Activated B cell treated with CpG ODN at 0.5 μM for 24 hours (primary cell): Measurements from ENCODE around the gene SEC22C. TPM values are rescaled to one million over a fixed set of nuclear protein-coding genes. Genes with fewer than 3 reads are reported as not detected.

Experiments
- ATAC-seq: fragments of 200-7000 bp; cut with Tn5 transposase; one replicate; pipeline ENCODE4 v1.10.0; 2021; ENCODE audit warnings: low read depth, mild to moderate bottlenecking, moderate library complexity
- CTCF ChIA-PET: fragments of 350-600 bp; sonication (Branson Sonifier 250); formaldehyde crosslinking; loops from one replicate; lab custom pipeline; 2021; ENCODE audit warnings: antibody characterized with exemption; lab: Charles Lee
- POLR2A ChIA-PET: fragments of 350-600 bp; sonication (Branson Sonifier 250); formaldehyde crosslinking; loops from one replicate; lab custom pipeline; 2021; ENCODE audit warnings: antibody characterized with exemption; lab: Charles Lee
- DNase-seq: peaks from one replicate; pipeline ENCODE4 v3.0.0; 2022
- H3K27ac Mint-ChIP-seq: one replicate; pipeline ENCODE4 v1.8.0; 2020; ENCODE audit warnings: mixed read lengths
- H3K27me3 Mint-ChIP-seq: one replicate; pipeline ENCODE4 v1.8.0; 2021; ENCODE audit warnings: mixed read lengths
- H3K36me3 Mint-ChIP-seq: one replicate; pipeline ENCODE4 v1.8.0; 2021; ENCODE audit warnings: low read depth, mixed read lengths
- H3K4me1 Mint-ChIP-seq: one replicate; pipeline ENCODE4 v1.8.0; 2021; ENCODE audit warnings: mixed read lengths
- H3K4me3 Mint-ChIP-seq: one replicate; pipeline ENCODE4 v1.8.0; 2020; ENCODE audit warnings: mild to moderate bottlenecking, mixed read lengths
- H3K9me3 Mint-ChIP-seq: one replicate; pipeline ENCODE4 v1.8.0; 2020; ENCODE audit warnings: mixed read lengths
- CTCF ChIP-seq: fragments of 200-600 bp; IDR thresholded peaks from one replicate; pipeline ENCODE4 v1.8.0; 2022; ENCODE audit warnings: antibody characterized with exemption, mild to moderate bottlenecking
- intact Hi-C: fragments of 100-400 bp; cut with micrococcal nuclease; formaldehyde crosslinking; loops from one replicate; pipeline ENCODE4 v1.15.1; 2024
- total RNA-seq: library from RNA; stranded (reverse); gene quantifications from 2 replicates; pipeline ENCODE4 v1.2.3, GENCODE V29; 2022

SEC22C gene
- total RNA-seq, 1 donor from 2014 or later, result 36.4 TPM

GRCh38 chr3:42544492-42545283 is 37.1 kb downstream of the SEC22C start:
- Mint-ChIP-seq H3K4me3 (no peak overlapping the region), H3K36me3 (peaks cover 6% of the 10 kb centered on the region), H3K27me3 (no peaks in the 10 kb centered on the region), H3K4me1 (no peaks in the 10 kb centered on the region), H3K27ac (no peak overlapping the region), H3K9me3 (no peaks in the 10 kb centered on the region)
- ChIA-PET POLR2A (no interaction called here), CTCF (interaction anchor here (1.0 to 1.5 kb wide), 2 partner anchors 43 to 297 kb away, joined by 3 to 5 read pairs; no protein-coding TSS in a partner anchor)
- intact Hi-C loops, result loop anchor here (5.0 kb wide), 2 partner anchors 102 to 117 kb away; no protein-coding TSS in a partner anchor
- no peak for TF ChIP-seq CTCF
- ATAC-seq (no peak), DNase-seq (no peak)

- H3K4me1 Mint-ChIP-seq, result no peaks in the 10 kb centered on the region
- no peak overlapping the region for H3K4me3 Mint-ChIP-seq
- no peak for TF ChIP-seq CTCF
- H3K9me3 Mint-ChIP-seq, result no peaks in the 10 kb centered on the region
- CTCF ChIA-PET, result interaction anchor here (1.8 to 2.8 kb wide), 2 partner anchors 39 to 294 kb away, joined by 6 to 11 read pairs; no protein-coding TSS in a partner anchor
- H3K27ac Mint-ChIP-seq, result no peak overlapping the region
- ATAC-seq (no peak), DNase-seq (no peak)
- POLR2A ChIA-PET, result no interaction called here
- intact Hi-C loops, result loop anchor here (2.0 to 5.0 kb wide), 3 partner anchors 99 to 646 kb away; no protein-coding TSS in a partner anchor
- peaks cover 4% of the 10 kb centered on the region for H3K27me3 Mint-ChIP-seq
- no peaks in the 10 kb centered on the region for H3K36me3 Mint-ChIP-seq
Observed at GRCh38 chr3:42541079-42541478, 40.7 kb downstream of the SEC22C start.

GRCh38 chr3:42539871-42540714 is 41.7 kb downstream of the SEC22C start:
- Mint-ChIP-seq H3K4me1 (no peaks in the 10 kb centered on the region), H3K9me3 (no peaks in the 10 kb centered on the region), H3K27ac (no peak overlapping the region), H3K36me3 (no peaks in the 10 kb centered on the region), H3K27me3 (peaks cover 4% of the 10 kb centered on the region), H3K4me3 (no peak overlapping the region)
- DNase-seq (peak; percentile 41), ATAC-seq (peak; percentile 64)
- intact Hi-C loops, result loop anchor here (1.0 to 5.0 kb wide), 5 partner anchors 98 to 645 kb away; no protein-coding TSS in a partner anchor
- POLR2A ChIA-PET, result no interaction called here
- CTCF ChIA-PET, result interaction anchor here (1.8 to 2.8 kb wide), 2 partner anchors 38 to 293 kb away, joined by 6 to 11 read pairs; no protein-coding TSS in a partner anchor
- peak; percentile 47 for TF ChIP-seq CTCF

GRCh38 chr3:42537350-42537749 is 44.4 kb downstream of the SEC22C start:
- H3K27me3 Mint-ChIP-seq, result peaks cover 5% of the 10 kb centered on the region
- no peaks in the 10 kb centered on the region for H3K9me3 Mint-ChIP-seq
- ChIA-PET POLR2A (no interaction called here), CTCF (interaction anchor here (1.0 to 2.1 kb wide), 3 partner anchors 9 to 308 kb away, joined by 3 to 9 read pairs (median 5); partner anchors contain the start of gene VIPR1)
- no peak for TF ChIP-seq CTCF
- DNase-seq, result no peak
- H3K4me3 Mint-ChIP-seq, result no peak overlapping the region
- no peak for ATAC-seq
- H3K36me3 Mint-ChIP-seq, result no peaks in the 10 kb centered on the region
- no peak overlapping the region for H3K27ac Mint-ChIP-seq
- H3K4me1 Mint-ChIP-seq, result no peaks in the 10 kb centered on the region
- intact Hi-C loops, result loop anchor here (2.0 kb wide), 1 partner anchor 35 kb away; the partner anchor contains the start of gene VIPR1
